HG02973 (cell line): Measurements from ENCODE around the gene LBR.
"Not testable (repeated sequence)": the region's sequence is repeated elsewhere in the genome, so short reads cannot be mapped to it uniquely, and the experiment has no call there.

Source experiments
- ATAC-seq: cut with Tn5 transposase; IDR thresholded peaks from one replicate; pipeline ENCODE4 v1.9.1; 2021; ENCODE audit warnings: moderate library complexity; ENCODE audit not compliant: unreplicated experiment

LBR gene

GRCh38 chr1:225427235-225428067 lies at the start of gene LBR:
Gene LBR (minus strand): TSS chr1:225428038. CDS start chr1:225424075, 3,963 bp downstream.
- ATAC-seq, result peak; percentile 32

GRCh38 chr1:225477296-225477911 lies 49.6 kb upstream of the LBR start:
- ATAC-seq, result no peak

- no peak for ATAC-seq
These were observed 48.7 kb upstream of the LBR start for GRCh38 chr1:225476538-225476988.

GRCh38 chr1:225476100-225476511 lies 48.3 kb upstream of the LBR start:
- ATAC-seq, result no peak

GRCh38 chr1:225474986-225475820 lies 47.4 kb upstream of the LBR start:
- ATAC-seq, result peak; percentile 60

- no peak for ATAC-seq
These were observed 46.7 kb upstream of the LBR start for GRCh38 chr1:225474439-225474985.

- not testable (repeated sequence) for ATAC-seq
These were observed 46.0 kb upstream of the LBR start for GRCh38 chr1:225473676-225474438.

- ATAC-seq, result not testable (repeated sequence)
These were observed 45.4 kb upstream of the LBR start for GRCh38 chr1:225473266-225473665.

- no peak for ATAC-seq
These were observed 43.8 kb upstream of the LBR start for GRCh38 chr1:225471453-225472301.

GRCh38 chr1:225471109-225471452 lies 43.2 kb upstream of the LBR start:
- no peak for ATAC-seq

GRCh38 chr1:225470211-225471108 lies 42.6 kb upstream of the LBR start:
- no peak for ATAC-seq

GRCh38 chr1:225469051-225469450 lies 41.2 kb upstream of the LBR start:
- ATAC-seq, result no peak

GRCh38 chr1:225468270-225469020 lies 40.6 kb upstream of the LBR start:
- ATAC-seq, result no peak

GRCh38 chr1:225467193-225468020 lies 39.6 kb upstream of the LBR start:
- ATAC-seq, result peak; percentile 93

GRCh38 chr1:225466848-225467192 lies 39.0 kb upstream of the LBR start:
- no peak for ATAC-seq

- no peak for ATAC-seq
These were observed 38.1 kb upstream of the LBR start for GRCh38 chr1:225465793-225466517.
